HEK293 (cell line): ENCODE measurements around the gene KLF13.

Source experiments
- CTCF ChIP-seq: fragments of 450-650 bp; formaldehyde crosslinking; IDR thresholded peaks from 2 replicates; pipeline ENCODE4 v1.5.1; 2016; ENCODE audit warnings: missing biosample characterization, missing genetic modification characterization
- ZNF23 ChIP-seq: fragments of 450-650 bp; formaldehyde crosslinking; IDR thresholded peaks from 2 replicates; pipeline ENCODE4 v1.5.1; 2016; ENCODE audit warnings: missing biosample characterization, missing genetic modification characterization, borderline replicate concordance
- ZNF629 ChIP-seq: fragments of 450-650 bp; formaldehyde crosslinking; IDR thresholded peaks from 2 replicates; pipeline ENCODE4 v1.5.1; 2017; ENCODE audit warnings: missing biosample characterization, missing genetic modification characterization

- TF ChIP-seq CTCF (tag by site-specific recombination): no peak
- no peak for TF ChIP-seq ZNF629
- no peak for TF ChIP-seq ZNF23 (tag by site-specific recombination)
These were observed 9.6 kb upstream of the KLF13 start for GRCh38 chr15:31317017-31317416.
